ENCODE measurements around the gene SLC4A9. TPM values are rescaled to one million over a fixed set of nuclear protein-coding genes. Genes with fewer than 3 reads are reported as not detected.

Gene SLC4A9
- total RNA-seq, 8 experiments from 2014 or later, result 0.05 to 0.52 TPM; not detected in 6

DNA sequence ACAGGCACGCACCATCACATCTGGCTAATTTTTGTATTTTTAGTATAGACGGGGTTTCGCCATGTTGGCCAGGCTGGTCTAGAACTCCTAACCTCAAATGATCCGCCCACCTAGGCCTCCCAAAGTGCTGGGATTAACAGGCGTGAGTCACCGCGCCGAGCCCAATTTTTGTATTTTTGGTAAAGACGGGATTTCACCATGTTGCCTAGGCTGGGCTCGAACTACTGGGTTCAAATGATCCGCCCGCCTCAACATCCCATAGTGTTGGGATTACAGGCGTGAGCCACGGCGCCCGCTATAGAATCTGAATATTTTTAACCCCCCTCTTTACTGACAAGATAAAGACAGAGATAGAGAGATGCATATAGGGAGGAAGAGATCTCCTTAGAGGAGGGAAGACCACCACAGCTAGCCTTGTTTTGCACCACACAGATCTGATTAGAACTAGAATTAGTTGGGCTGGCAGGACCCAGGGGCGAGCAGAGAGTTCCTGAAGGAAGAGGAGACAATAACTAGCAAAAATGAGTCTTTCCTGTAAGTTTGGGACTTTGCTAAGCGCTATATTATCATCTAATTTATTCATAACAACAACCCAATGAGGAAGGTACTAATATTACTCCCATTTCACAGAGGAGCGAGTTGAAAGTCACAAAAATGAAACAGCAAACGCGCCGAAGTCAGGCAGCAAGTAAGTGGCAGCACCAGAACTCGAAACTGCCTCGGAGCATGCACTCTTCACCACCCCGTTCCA, 40.2 kb downstream of the SLC4A9 start:
- 0 to 42% (median 20%) methylated on average over 1 to 13 of the region's 25 CpGs; no CpG with 5 or more reads in 1 of the 10 experiments for WGBS, 10 experiments
- no peak for ATAC-seq (replicated peaks in 6 of 8)
- Histone ChIP-seq H3K4me1 (replicated peaks in 1 of 2) (peaks cover 11 to 13% of the 10 kb centered on the region in 2 donors), H3K4me3 (peak overlapping the region; percentile 69 to 96 (median 81)), H3K27ac (peak overlapping the region; percentile 86 to 93)
- in situ Hi-C loops (cut with MboI; ENCODE audit: low pct_unique_long_range_greater_than_20kb in 2 of 9, low sequenced_read_pairs in 9 of 9, unreplicated experiment in 9 of 9), result loop anchor here in 1 of 9 experiments (25.0 kb wide), 1 partner anchor 237 kb away; the partner anchor contains the start of genes CD14, IK, NDUFA2 and TMCO6

DNA sequence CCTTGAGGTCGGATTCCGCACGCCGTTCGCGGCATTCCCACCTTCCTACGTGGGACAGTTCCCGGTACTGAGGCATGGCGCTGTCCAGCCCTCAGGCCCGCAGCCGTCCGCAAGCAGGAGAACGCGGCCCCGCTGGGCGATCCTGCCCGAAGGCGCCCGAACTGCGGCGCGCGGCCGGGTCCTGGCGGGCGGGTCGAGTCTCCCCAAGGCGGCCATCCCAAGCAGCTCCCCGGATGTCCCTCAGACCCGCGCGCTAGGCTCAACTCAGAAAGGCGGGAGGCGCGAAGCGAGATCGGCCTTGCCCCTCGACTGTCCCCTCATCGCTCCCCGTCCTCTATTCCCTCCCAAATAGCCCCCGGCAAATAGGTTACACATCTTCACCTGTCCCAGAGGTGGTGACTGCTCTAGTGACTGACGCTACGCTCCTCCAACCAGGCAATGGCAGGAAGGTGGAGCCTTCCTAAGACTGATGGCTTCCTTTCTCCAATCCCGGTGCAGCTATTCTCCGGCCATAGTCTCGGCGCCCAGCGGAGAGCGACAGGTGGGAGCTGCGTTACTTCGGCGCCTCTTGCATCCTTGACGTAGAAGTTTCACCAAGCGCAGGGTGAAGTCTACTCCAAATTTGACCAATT, 40.9 kb downstream of the SLC4A9 start:
- 0 to 14% (median 0%) methylated on average over 1 to 11 of the region's 54 CpGs; no CpG with 5 or more reads in 4 of the 10 experiments for WGBS, 10 experiments
- H3K27ac ChIP-seq, result peak overlapping the region; percentile 86 to 93
- peaks cover 11 to 13% of the 10 kb centered on the region in 2 donors for H3K4me1 ChIP-seq (replicated peaks in 1 of 2)
- peak overlapping the region; percentile 69 to 96 (median 81) for H3K4me3 ChIP-seq
- ATAC-seq (replicated peaks in 6 of 8), result peak; percentile 75 to 84 (median 82)
- in situ Hi-C loops (cut with MboI; ENCODE audit: low pct_unique_long_range_greater_than_20kb in 2 of 9, low sequenced_read_pairs in 9 of 9, unreplicated experiment in 9 of 9), result no loop called here

DNA sequence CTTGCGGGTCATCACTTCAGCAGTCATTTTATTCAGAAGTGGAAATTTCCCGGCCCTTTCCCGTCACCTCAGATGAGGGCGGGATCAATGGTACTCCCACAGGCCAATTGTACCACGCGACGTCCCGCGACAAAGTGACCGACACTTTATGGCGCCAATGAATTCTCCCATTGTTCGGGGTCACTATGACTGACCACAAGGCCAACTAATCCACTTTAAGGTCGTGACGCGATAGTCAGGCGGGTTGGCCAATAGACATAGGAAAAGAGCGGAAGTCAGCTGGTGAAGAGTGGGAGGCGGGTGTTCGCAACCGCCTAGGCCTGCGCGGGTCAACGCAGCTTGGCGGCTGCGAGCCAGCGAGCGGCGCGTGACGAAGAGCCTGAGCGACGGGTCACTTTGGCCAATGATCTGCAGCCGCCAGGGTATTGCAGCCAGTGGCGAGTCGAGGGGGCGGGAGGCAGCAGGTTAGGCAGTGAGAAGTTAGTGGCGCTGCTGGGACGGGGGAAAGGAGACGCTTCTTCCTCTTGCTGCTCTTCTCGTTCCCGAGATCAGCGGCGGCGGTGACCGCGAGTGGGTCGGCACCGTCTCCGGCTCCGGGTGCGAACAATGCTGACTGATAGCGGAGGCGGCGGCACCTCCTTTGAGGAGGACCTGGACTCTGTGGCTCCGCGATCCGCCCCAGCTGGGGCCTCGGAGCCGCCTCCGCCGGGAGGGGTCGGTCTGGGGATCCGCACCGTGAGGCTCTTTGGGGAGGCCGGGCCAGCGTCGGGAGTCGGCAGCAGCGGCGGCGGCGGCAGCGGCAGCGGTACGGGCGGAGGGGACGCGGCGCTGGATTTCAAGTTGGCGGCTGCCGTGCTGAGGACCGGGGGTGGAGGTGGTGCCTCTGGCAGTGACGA, 41.6 kb downstream of the SLC4A9 start, which contains the start of gene ANKHD1:
TSS of gene ANKHD1 (plus strand) at position 472 of the 896 bp plus-strand sequence. CDS start at position 607, 135 bp downstream.
- ATAC-seq (replicated peaks in 6 of 8), result peak; percentile 77 to 91 (median 88)
- 0 to 2% (median 0%) methylated on average over 1 to 30 of the region's 83 CpGs; no CpG with 5 or more reads in 2 of the 10 experiments for WGBS, 10 experiments
- in situ Hi-C loops (cut with MboI; ENCODE audit: low pct_unique_long_range_greater_than_20kb in 2 of 9, low sequenced_read_pairs in 9 of 9, unreplicated experiment in 9 of 9), result no loop called here
- H3K4me1 ChIP-seq (replicated peaks in 1 of 2), result peaks cover 11 to 13% of the 10 kb centered on the region in 2 donors
- H3K27ac ChIP-seq, result peak within 1 kb of the TSS; percentile 86 to 93
- peak within 1 kb of the TSS; percentile 79 to 96 (median 85) for H3K4me3 ChIP-seq

DNA sequence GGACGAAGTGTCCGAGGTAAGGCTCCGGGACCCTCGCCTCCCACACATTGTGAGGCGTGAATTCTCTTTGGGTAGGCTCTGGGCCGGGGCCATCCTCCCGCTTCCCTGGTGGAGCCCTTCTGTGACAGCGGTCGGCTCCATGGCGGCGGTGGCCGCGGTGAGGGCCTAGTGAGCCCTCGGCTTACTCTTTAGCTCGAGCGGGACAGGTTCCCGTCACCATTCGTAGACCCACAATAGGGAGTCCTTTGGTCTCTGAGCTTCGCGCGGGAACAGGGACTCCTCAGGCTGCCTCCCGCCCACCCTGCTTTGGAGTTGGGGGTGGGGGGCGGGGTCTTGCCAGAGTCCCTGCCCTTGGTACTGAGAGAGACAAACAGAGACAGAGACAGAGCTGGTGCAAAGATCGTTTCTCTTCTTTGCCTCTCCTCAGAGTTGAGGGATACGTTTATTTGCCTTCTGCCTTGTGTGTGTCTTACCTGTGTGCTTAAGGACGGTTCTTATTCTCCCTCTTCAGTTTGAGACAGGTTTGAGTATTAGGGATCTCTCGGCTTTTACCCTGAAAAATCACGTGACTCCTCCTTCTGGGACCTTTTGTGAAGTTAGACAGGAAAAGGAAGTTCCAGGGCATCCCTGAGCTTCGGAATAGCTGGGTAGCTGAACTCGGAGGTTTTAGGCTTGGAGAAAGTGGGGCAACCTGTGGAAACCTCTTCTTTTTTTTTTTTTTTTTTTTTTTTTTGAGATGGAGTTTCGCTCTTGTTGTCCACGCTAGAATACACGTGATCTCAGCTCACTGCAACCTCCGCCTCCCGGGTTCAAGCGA, 42.5 kb downstream of the SLC4A9 start:
- WGBS, 10 experiments, result 0 to 67% (median 16%) methylated on average over 3 to 11 of the region's 36 CpGs

DNA sequence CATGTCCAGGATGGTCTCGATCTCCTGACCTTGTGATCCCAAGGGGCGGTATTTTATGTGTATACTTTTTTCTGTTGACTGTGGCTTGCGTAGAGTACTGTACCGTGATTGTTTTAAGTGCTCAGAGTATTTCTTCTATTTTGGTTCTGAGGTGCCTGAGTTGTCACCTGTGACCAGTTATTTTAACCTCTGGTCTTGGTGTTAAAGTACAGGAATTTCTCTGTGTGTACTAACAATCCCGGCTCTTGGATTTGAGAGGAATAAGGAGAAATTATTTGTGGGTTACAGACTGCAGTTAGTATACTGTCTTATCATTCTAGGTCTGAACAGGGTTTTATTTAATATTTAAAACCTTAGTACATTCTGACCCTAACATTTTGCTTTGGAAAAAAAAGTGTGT, 43.6 kb downstream of the SLC4A9 start:
- peaks cover 11 to 13% of the 10 kb centered on the region in 2 donors for H3K4me1 ChIP-seq (replicated peaks in 1 of 2)
- in situ Hi-C loops (cut with MboI; ENCODE audit: low pct_unique_long_range_greater_than_20kb in 2 of 9, low sequenced_read_pairs in 9 of 9, unreplicated experiment in 9 of 9), result no loop called here
- no peak overlapping the region for H3K27ac ChIP-seq
- H3K4me3 ChIP-seq, result peak overlapping the region in 3 of 5 donors; percentile 83 to 85 (median 84)
- ATAC-seq (replicated peaks in 6 of 8), result no peak
- WGBS, 10 experiments, result 50 to 96% (median 65%) methylated on average over 2 to 5 of the region's 5 CpGs; no CpG with 5 or more reads in 2 of the 10 experiments

More for the DNA sequence above, 42.5 kb downstream of the SLC4A9 start:
- ATAC-seq (replicated peaks in 6 of 8), result peak in 1 of 8 experiments; percentile 0
- in situ Hi-C loops (cut with MboI; ENCODE audit: low pct_unique_long_range_greater_than_20kb in 2 of 9, low sequenced_read_pairs in 9 of 9, unreplicated experiment in 9 of 9), result no loop called here
- Histone ChIP-seq H3K27ac (peak overlapping the region; percentile 79 to 86), H3K4me3 (peak overlapping the region; percentile 78 to 85 (median 83)), H3K4me1 (replicated peaks in 1 of 2) (peaks cover 11 to 13% of the 10 kb centered on the region in 2 donors)

DNA sequence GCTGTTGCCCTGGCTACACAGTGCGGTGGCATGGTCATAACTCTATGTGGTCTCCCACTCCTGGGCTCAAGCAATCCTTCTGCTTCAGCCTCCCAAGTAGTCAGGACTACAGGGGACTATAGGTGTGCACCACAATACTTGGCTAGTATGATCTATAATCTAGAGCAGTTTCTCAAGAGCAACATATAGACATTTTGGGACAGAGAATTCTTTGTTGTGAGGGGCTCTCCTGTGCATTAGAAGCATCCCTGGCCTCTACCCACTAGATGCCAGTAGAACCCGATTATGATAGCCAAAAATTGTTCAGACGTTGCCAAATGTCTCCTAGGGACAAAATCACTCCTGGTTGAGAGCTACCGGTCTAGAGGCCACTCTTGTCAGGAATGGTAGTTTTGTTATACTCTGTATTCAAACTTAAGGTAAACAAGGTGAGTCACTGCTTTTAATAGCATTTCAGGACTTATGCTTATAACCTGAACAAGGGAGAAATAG, 48.8 kb downstream of the SLC4A9 start:
- in situ Hi-C loops (cut with MboI; ENCODE audit: low pct_unique_long_range_greater_than_20kb in 2 of 9, low sequenced_read_pairs in 9 of 9, unreplicated experiment in 9 of 9), result no loop called here
- Histone ChIP-seq H3K4me3 (no peak overlapping the region), H3K27ac (no peak overlapping the region), H3K4me1 (replicated peaks in 1 of 2) (no peaks in the 10 kb centered on the region)
- ATAC-seq (replicated peaks in 6 of 8), result peak in 2 of 8 experiments; percentile 29 to 38
- WGBS, 10 experiments, result 0 to 93% (median 57%) methylated on average over 1 to 4 of the region's 4 CpGs; no CpG with 5 or more reads in 4 of the 10 experiments

DNA sequence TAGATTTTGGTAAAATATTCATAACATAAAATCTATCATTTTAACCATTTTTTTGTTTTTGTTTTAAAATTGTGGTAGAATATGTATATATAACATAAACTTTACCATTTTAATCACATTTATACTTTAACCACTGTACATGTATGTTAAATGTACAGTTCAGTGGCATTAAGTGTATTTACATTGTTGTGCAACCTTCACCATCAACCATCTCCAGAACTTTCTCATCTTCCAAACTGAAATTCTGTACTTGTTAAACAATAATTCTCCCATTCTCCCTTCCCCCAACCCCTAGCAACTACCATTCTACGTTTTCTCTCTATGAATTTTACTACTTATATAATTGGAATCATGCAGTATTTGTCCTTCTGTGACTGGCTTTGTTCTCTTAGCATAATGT, 53.2 kb downstream of the SLC4A9 start:
- in situ Hi-C loops (cut with MboI; ENCODE audit: low pct_unique_long_range_greater_than_20kb in 2 of 9, low sequenced_read_pairs in 9 of 9, unreplicated experiment in 9 of 9), result no loop called here
- WGBS, 10 experiments, result 0 to 100% (median 86%) methylated on average over 1 of the region's 1 CpG; no CpG with 5 or more reads in 3 of the 10 experiments
- Histone ChIP-seq H3K4me3 (no peak overlapping the region), H3K27ac (no peak overlapping the region), H3K4me1 (replicated peaks in 1 of 2) (no peaks in the 10 kb centered on the region)
- ATAC-seq (replicated peaks in 6 of 8), result no peak

DNA sequence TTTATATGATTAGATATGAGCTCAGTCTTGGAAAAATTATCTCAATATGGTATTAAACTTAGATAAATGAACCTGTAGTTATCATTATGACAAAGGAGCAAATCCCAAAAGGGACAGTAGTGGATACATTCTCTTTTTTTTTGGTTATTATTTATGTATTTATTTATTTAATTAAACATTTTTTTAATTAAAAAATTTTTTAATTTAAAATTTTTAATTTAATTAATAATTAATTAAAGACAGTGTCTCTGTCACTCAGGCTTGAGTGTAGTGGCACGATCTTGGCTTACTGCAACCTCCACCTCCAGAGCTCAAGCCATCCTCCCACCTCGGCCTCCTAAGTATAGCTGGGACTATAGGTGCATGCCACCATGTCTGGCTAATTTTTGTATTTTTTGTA, 57.2 kb downstream of the SLC4A9 start:
- Histone ChIP-seq H3K4me1 (replicated peaks in 1 of 2) (no peaks in the 10 kb centered on the region), H3K27ac (no peak overlapping the region), H3K4me3 (no peak overlapping the region)
- in situ Hi-C loops (cut with MboI; ENCODE audit: low pct_unique_long_range_greater_than_20kb in 2 of 9, low sequenced_read_pairs in 9 of 9, unreplicated experiment in 9 of 9), result no loop called here
- ATAC-seq (replicated peaks in 6 of 8), result no peak
- 80 to 100% (median 95%) methylated on average over 1 to 2 of the region's 2 CpGs; no CpG with 5 or more reads in 3 of the 10 experiments for WGBS, 10 experiments

DNA sequence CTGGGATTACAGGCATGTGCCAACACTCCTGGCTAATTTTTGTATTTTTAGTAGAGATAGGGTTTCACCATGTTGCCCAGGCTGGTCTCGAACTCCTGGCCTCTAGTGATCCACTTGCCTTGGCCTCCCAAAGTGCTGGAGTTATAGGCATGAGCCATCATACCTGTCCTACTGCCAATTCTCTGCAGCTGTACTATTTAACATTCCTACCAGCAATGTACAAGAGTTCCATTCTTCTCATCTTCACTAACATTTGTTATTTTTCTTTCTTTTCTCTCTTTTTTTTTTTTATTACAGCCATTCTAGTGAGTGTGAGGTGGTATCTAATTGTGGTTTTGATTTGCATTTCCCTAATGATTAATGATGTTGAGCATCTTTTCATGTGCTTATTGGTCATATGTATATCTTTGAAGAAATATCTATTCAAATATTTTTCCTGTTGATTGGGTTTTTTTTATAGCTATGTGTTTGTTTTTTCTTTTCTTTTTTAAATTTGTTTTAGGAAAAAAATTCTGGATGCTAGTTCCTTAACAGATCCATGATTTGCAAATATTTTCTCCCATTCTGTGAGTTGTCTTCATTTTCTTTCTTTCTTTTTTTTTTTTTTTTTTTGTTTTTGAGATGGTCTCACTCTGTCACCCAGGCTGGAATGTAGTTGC, 59.0 kb downstream of the SLC4A9 start:
- no peak overlapping the region for H3K4me3 ChIP-seq

DNA sequence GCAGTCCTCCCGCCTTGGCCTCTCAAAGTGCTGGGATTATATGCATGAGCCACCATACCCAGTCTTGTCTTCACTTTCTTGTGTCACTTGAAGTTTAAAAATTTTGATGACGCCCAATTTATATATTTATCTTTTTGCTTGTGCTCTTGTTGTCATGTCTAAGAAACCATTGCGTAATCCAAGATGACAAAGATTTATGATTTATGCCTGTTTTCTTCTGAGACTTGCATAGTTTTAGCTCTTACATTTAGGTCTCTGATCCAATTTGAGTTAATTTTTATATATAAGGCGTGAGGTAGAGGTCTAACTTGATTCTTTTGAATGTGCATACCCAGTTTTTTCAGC, 60.2 kb downstream of the SLC4A9 start:
- no peak for ATAC-seq (replicated peaks in 6 of 8)
- no peak overlapping the region for H3K27ac ChIP-seq
- no peak overlapping the region for H3K4me3 ChIP-seq
- 52 to 100% (median 99%) methylated on average over 1 to 4 of the region's 4 CpGs for WGBS, 10 experiments
- in situ Hi-C loops (cut with MboI; ENCODE audit: low pct_unique_long_range_greater_than_20kb in 2 of 9, low sequenced_read_pairs in 9 of 9, unreplicated experiment in 9 of 9), result no loop called here
- H3K4me1 ChIP-seq (replicated peaks in 1 of 2), result no peaks in the 10 kb centered on the region

More for the DNA sequence above, 59.0 kb downstream of the SLC4A9 start:
- ATAC-seq (replicated peaks in 6 of 8), result peak in 1 of 8 experiments; percentile 44
- H3K27ac ChIP-seq, result no peak overlapping the region
- WGBS, 10 experiments, result 80 to 100% (median 100%) methylated on average over 1 of the region's 1 CpG; no CpG with 5 or more reads in 5 of the 10 experiments
- in situ Hi-C loops (cut with MboI; ENCODE audit: low pct_unique_long_range_greater_than_20kb in 2 of 9, low sequenced_read_pairs in 9 of 9, unreplicated experiment in 9 of 9), result no loop called here
- H3K4me1 ChIP-seq (replicated peaks in 1 of 2), result no peaks in the 10 kb centered on the region

DNA sequence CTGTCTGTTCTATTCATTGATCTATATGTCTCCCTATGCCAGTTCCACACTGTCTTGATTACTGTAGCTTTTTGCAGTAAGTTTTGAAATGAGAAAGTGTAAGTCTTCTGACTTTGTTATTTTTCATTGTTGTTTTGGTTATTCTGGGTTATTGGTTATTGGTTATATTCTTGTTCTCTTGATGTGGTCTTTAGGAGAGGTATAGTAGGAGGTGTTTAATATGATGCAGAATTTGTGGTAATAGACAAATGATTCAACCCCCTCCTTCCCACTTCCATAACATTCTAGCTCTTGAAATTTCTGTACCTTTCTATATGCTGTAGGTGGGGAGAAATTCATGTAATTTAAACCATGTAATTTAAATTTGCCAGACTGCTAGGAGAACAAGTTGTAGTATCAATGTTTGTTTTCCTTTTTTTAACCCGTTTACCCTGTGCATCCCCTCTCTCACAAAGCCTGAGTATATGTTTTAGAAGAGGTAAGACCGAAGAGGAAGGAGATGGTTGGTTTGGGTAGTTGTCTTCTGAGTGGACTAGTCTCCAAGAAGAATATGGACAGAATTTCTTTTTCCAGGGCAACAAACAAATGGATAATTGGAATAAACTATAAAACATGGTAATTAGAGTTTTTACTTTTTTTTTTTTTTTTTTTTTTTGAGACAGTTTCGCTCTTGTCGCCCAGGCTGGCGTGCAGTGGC, 60.8 kb downstream of the SLC4A9 start:
- WGBS, 10 experiments, result 82 to 100% (median 97%) methylated on average over 1 to 5 of the region's 5 CpGs
- H3K4me1 ChIP-seq (replicated peaks in 1 of 2), result no peaks in the 10 kb centered on the region
- in situ Hi-C loops (cut with MboI; ENCODE audit: low pct_unique_long_range_greater_than_20kb in 2 of 9, low sequenced_read_pairs in 9 of 9, unreplicated experiment in 9 of 9), result no loop called here
- no peak overlapping the region for H3K27ac ChIP-seq
- ATAC-seq (replicated peaks in 6 of 8), result no peak
- H3K4me3 ChIP-seq, result no peak overlapping the region
